Gastrocnemius medialis (tissue), 4 donors: ENCODE measurements around the gene SLC46A1.

Source experiments
- POLR2A ChIP-seq, 2 donors: fragments of 450-650 bp; IDR thresholded peaks; one replicate each; pipeline ENCODE4 v1.6.1; 2017; ENCODE audit warnings: antibody characterized with exemption in 2 of 2, mild to moderate bottlenecking in 2 of 2, moderate library complexity in 2 of 2
- TF ChIP-seq, protein P1 (sequence below), 5 experiments: fragments of 450-650 bp in 3 of 5; fragments of 200-600 bp in 2 of 5; sonication (generic) in 2 of 5; IDR thresholded peaks in 4 of 5; conservative IDR thresholded peaks in 1 of 5; 1 replicate in 4 of 5; 2 replicates in 1 of 5; pipeline ENCODE4 v1.5.1; 2016 to 2019; ENCODE audit warnings: antibody characterized with exemption in 5 of 5, mild to moderate bottlenecking in 3 of 5, moderate library complexity in 3 of 5

DNA sequence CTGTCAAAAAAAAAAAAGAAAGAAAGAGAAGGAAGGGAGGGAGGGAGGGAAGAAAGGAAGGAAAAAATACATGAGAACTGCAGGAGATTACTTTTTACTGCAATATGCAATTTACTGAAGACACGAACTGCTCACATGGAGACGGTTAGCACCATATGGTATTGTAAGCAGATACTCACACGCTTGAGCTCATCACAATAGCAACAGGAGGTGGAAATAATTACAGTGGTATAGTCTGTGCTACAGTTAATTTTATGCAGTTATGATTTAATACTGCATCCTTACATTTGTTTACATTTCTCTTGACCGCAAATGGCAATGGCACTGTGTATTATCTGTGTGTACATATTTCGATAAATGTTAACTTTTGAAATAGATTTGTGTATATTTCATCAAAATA, 21.4 kb upstream of the SLC46A1 start:
- TF ChIP-seq, protein P1, sequence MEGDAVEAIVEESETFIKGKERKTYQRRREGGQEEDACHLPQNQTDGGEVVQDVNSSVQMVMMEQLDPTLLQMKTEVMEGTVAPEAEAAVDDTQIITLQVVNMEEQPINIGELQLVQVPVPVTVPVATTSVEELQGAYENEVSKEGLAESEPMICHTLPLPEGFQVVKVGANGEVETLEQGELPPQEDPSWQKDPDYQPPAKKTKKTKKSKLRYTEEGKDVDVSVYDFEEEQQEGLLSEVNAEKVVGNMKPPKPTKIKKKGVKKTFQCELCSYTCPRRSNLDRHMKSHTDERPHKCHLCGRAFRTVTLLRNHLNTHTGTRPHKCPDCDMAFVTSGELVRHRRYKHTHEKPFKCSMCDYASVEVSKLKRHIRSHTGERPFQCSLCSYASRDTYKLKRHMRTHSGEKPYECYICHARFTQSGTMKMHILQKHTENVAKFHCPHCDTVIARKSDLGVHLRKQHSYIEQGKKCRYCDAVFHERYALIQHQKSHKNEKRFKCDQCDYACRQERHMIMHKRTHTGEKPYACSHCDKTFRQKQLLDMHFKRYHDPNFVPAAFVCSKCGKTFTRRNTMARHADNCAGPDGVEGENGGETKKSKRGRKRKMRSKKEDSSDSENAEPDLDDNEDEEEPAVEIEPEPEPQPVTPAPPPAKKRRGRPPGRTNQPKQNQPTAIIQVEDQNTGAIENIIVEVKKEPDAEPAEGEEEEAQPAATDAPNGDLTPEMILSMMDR (IDR thresholded peaks at IDR 0.05 in 4 of 5, conservative IDR thresholded peaks at IDR 0.05 in 1 of 5) = no peak
- no peak for TF ChIP-seq POLR2A (IDR thresholded peaks at IDR 0.05)
